NCI-H748 treated with DMSO at 0.1 percent for 48 hours (cell line): ENCODE results near the gene THAP8.

Experiments used
- DNase-seq: peaks from one replicate; lab custom pipeline; 2025; lab: John Stamatoyannopoulos, UW

THAP8 gene

GRCh38 chr19:35995048-35995993 lies 58.8 kb downstream of the THAP8 start, which contains the start of gene SDHAF1:
Gene SDHAF1, plus strand, starts transcription at chr19:35995188. Its CDS starts 87 bp downstream, at chr19:35995275.
- peak; percentile 93 for DNase-seq

DNA sequence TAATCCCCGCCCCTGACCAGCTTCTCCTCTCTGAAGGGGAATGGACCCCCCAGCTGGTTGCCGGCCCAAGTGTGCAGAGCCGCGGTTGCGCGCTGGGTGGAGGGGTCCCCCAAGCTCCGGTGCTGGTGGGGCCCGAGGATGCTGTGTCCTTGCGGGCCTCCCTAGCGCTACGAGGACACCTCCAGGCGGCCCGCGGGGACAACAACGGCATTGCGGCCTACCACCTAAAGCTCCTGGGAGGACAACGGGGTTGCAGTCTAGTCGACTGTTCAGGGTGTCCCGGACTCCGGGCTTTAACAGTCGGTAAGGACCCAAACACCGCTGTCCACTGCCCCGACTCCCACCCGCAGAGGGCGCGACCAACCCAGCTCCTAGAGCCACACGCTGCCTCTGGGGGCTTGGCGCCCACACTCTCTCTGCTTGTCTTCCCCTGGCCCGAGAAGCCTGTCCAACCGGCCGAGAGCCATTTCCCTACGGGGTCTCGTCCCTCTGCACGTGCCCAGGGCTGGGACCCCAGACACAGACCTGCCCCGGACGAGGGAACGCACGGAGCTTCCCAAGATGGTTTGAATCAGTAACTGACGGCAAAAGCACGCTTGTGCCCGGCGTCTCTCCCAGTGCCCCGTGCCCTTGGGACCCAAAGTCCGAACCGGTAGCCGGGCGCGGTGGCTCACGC lies 60.0 kb downstream of the THAP8 start:
- no peak for DNase-seq

DNA sequence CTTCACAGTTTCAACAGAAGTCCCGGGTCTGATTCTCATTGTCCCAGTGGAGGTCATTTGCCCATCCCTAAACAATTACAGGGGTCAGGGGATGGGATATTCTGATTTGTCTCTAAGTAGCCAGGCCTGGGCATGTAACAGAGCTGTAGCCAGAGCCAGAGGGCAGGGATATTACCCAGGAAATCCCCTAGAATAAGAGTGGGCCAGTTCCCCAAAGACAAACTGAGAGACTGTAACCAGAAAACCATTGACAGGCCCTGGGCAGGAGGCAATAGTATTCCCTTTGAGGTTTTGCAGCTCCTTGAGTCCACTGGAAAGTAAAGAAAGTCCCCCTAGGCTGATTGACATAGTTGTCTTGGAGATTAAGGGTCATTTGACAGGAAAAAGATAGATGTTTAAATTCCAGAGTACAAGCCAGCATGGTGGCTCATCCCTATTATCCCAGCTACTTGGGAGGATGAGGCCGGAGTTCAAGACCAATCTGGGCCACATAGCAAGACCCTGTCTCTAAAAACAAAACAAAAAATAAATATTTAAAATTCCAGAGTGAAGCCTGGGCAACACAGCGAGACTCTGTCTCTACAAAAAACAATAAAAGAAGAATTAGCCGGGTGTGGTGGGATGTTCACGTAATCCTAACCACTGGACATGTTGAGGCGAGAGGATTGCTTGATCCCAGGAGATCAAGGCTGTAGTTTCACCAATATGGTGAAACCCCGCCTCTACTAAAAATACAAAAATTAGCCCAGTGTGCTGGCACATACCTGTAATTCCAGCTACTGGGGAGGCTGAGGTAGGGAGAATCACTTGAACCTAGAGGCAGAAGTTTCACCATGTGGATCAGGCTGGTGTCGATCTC lies 60.9 kb downstream of the THAP8 start:
- no peak for DNase-seq

DNA sequence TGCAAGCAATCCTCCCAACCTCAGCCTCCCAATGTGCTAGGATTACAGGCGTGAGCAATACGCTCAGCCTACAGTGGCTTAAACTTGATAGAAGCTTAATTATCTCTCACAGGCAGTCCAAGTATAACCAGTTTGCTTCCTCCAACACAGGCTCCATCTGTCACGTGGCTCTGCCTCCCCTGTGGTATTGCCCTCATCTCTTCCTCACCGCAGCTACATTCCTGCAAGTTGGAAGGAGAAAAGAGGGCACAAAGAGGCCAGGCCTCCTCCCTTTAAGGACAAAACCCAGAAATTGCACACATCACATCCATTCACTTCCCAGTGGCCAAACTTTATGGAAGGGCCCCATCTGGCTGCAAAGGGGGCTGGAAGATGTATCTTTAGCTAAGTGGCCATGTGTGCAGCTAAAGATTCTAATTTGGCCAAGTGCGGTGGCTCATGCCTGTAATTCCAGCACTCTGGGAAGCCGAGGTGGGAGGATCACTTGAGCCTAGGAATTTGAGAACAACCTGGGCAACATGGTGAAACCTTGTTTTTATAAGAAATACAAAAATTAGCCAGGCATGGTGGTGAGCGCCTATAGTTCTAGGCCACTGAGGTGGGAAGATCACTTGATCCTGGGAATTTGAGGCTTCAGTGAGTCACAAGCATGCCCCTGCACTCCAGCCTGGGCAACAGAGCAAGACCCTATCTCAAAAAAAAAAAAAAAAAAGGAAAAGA lies 62.2 kb downstream of the THAP8 start:
- no peak for DNase-seq

DNA sequence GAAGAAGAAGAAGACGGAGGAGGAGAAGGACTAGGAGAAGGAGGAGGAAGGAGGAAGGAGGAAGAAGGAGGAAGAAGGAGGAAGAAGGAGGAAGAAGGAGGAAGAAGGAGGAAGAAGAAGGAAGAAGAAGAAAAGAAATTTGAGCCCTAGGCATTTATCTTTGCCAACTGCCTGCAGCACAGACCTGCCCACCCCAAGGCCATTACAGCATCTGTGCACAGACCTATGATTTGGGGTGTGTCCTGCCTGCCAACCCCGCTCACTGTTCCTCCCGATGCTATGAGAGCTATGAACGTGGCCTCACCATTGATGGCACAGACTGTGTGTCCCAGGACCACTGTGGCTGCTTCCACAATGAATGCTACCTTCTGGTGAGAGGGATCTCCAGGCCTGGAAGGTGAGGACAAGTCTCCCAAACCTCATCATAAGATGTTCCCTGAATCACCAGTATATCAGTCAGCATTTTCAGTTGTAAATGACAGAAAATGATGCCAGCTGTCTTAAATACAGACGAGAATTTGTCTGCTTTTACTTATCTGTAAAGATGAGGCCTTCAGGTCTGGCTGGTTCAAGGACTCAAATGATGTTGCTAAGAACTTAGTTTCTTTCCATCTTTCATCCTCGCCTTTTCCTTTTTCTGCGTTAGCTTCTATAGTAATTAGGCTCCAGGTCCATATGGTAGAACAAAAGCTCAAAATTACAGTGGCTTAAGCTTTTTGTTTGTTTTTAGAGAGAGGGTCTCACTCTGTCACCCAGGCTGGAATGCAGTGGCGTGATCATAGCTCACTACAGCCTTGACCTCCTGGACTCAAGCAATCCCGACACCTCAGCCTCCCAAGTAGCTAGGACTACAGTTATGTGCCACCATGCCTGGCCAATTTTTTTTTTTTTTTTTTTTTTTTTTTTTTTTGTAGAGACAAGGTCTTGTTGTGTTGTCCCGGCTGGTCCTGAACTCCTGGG lies 63.0 kb downstream of the THAP8 start:
- DNase-seq: no peak

DNA sequence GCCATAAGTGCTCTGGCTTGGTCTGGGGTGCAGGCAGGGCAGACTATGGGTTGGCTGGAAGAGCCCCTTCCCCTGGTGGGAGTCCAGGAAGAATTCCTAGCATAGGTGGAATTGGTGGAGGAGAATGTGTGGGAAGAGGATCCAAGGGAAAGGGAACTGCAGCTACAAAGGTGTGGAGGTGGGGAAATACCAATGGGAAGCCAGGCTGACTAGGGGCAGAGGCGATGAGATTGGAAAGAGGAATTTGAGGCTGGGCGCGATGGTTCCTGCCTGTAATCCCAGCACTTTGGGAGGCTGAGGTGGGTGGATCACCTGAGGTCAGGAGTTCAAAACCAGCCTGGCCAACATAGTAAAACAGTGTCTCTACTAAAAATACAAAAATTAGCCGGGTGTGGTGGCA lies 63.9 kb downstream of the THAP8 start:
- DNase-seq: no peak

- no peak for DNase-seq
Observed at GRCh38 chr19:35988824-35989223, 65.3 kb downstream of the THAP8 start.

GRCh38 chr19:35987571-35987896 lies 66.6 kb downstream of the THAP8 start:
- DNase-seq: no peak

- peak; percentile 64 for DNase-seq
Observed at GRCh38 chr19:35986664-35987570, 67.2 kb downstream of the THAP8 start.

DNA sequence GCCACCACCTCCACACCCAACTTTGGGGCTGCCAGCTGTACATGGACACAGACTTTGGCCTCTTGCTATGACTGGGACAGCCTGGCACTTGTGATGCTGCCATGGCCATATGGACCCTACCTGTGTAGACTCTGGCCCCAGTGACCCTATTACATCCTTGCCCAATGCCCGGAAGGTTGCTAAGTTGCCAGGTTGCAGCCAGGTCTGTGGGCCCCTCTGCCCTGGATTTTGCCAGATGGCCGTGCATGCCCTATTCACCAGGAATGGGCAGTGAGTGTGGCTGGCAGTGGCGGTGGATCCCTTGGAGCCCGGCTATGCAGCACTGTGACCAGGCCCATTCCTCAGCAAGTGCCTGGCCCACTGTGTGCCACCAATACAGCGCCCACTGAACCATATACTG lies 68.0 kb downstream of the THAP8 start:
- DNase-seq: no peak
